ENCODE measurements around the gene GKN2. TPM values are rescaled to one million over a fixed set of nuclear protein-coding genes. Genes with fewer than 3 reads are reported as not detected.

Gene GKN2
- polyA plus RNA-seq, 1 donor from 2014 or later: not detected

DNA sequence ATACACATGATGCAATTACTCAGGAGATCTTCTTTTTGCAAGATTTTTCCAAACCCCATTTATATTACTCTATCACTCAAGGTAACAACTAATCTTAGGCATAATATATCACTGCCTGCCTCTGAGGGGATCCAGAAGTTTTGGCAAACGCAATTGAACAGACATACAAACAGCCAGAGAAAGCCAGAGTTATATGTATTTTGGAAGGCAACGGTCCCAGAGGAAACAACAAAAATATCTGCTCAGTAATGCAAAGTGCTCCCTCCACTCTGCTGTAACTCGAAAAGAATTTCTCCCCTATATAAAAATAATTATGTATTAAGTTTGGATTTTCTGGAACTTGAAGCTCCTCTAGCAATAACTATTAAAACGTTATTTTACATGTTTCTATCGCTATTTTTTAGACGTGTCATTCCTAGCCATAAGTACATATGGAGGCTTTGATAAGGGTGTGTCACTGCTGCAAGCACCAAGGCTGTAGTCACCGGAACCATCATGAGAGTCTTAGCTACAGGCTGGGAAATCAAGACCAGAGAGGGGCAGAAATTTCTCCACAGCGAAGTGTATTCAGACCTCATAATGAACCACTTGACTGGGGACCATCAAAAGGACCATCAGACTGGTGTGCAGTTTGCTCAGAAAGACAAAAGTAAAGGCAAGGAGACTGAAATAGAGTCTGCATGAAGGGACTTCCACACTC lies 18.0 kb upstream of the GKN2 start:
- H3K79me2 ChIP-seq (replicated peaks; ENCODE audit: insufficient read depth, low read length): no peaks in the 10 kb centered on the region
- no peaks in the 10 kb centered on the region for H3K9me2 ChIP-seq (ENCODE audit: insufficient read depth, low read length)
- no peak overlapping the region for H3K4me2 ChIP-seq (ENCODE audit: low read length)
- no peaks in the 10 kb centered on the region for H4K20me1 ChIP-seq (ENCODE audit: insufficient read depth)
- no peak overlapping the region for H2AFZ ChIP-seq (ENCODE audit: low read depth, low read length)
- no peak overlapping the region for H3K27ac ChIP-seq (ENCODE audit: low read length)
- H3K36me3 ChIP-seq (ENCODE audit: insufficient read depth, low read length): no peaks in the 10 kb centered on the region
- no peak overlapping the region for H3K4me3 ChIP-seq (ENCODE audit: low read length)
- no peaks in the 10 kb centered on the region for H3F3A ChIP-seq (ENCODE audit: insufficient read depth, low read length, poor library complexity, severe bottlenecking)
- no peak for TF ChIP-seq SMC3 (conservative IDR thresholded peaks at IDR 0.05; ENCODE audit: poor library complexity)
- TF ChIP-seq TAF1 (IDR thresholded peaks at IDR 0.05; ENCODE audit: low read depth): no peak
- TF ChIP-seq POLR2AphosphoS5 (IDR thresholded peaks at IDR 0.05): no peak
- TF ChIP-seq EP300 (conservative IDR thresholded peaks at IDR 0.05; ENCODE audit: poor library complexity, severe bottlenecking): no peak
- no peak for TF ChIP-seq REST (IDR thresholded peaks at IDR 0.05; ENCODE audit: borderline replicate concordance)
- TF ChIP-seq RAD21 (conservative IDR thresholded peaks at IDR 0.05): no peak
- no peak for TF ChIP-seq MXI1 (conservative IDR thresholded peaks at IDR 0.05; ENCODE audit: poor library complexity, severe bottlenecking)
- H3K9ac ChIP-seq (ENCODE audit: low read length): no peak overlapping the region
- H3K9me3 ChIP-seq (ENCODE audit: low read length): no peaks in the 10 kb centered on the region
- no peaks in the 10 kb centered on the region for H3K27me3 ChIP-seq (ENCODE audit: insufficient read depth, low read depth, low read length)

GRCh38 chr2:68969736-68970490 lies 17.2 kb upstream of the GKN2 start:
- Histone ChIP-seq H3K9me2 (ENCODE audit: insufficient read depth, low read length) (no peaks in the 10 kb centered on the region), H3K36me3 (ENCODE audit: insufficient read depth, low read length) (no peaks in the 10 kb centered on the region), H3K9ac (ENCODE audit: low read length) (no peak overlapping the region), H3F3A (ENCODE audit: insufficient read depth, low read length, poor library complexity, severe bottlenecking) (no peaks in the 10 kb centered on the region), H3K9me3 (ENCODE audit: low read length) (no peaks in the 10 kb centered on the region), H3K27me3 (ENCODE audit: insufficient read depth, low read depth, low read length) (no peaks in the 10 kb centered on the region), H3K4me3 (ENCODE audit: low read length) (no peak overlapping the region), H2AFZ (ENCODE audit: low read depth, low read length) (no peak overlapping the region), H4K20me1 (ENCODE audit: insufficient read depth) (no peaks in the 10 kb centered on the region), H3K27ac (ENCODE audit: low read length) (no peak overlapping the region), H3K4me2 (ENCODE audit: low read length) (no peak overlapping the region), H3K79me2 (replicated peaks; ENCODE audit: insufficient read depth, low read length) (no peaks in the 10 kb centered on the region)
- no peak for TF ChIP-seq REST (IDR thresholded peaks at IDR 0.05; ENCODE audit: borderline replicate concordance)
- no peak for TF ChIP-seq MXI1 (conservative IDR thresholded peaks at IDR 0.05; ENCODE audit: poor library complexity, severe bottlenecking)
- no peak for TF ChIP-seq RAD21 (conservative IDR thresholded peaks at IDR 0.05)
- no peak for TF ChIP-seq EZH2 (IDR thresholded peaks at IDR 0.05; ENCODE audit: borderline replicate concordance, insufficient read depth, low read length, poor library complexity, severe bottlenecking)
- no peak for TF ChIP-seq POLR2AphosphoS5 (IDR thresholded peaks at IDR 0.05)
- TF ChIP-seq SMC3 (conservative IDR thresholded peaks at IDR 0.05; ENCODE audit: poor library complexity): no peak
- no peak for TF ChIP-seq EP300 (conservative IDR thresholded peaks at IDR 0.05; ENCODE audit: poor library complexity, severe bottlenecking)
- TF ChIP-seq, protein P1, sequence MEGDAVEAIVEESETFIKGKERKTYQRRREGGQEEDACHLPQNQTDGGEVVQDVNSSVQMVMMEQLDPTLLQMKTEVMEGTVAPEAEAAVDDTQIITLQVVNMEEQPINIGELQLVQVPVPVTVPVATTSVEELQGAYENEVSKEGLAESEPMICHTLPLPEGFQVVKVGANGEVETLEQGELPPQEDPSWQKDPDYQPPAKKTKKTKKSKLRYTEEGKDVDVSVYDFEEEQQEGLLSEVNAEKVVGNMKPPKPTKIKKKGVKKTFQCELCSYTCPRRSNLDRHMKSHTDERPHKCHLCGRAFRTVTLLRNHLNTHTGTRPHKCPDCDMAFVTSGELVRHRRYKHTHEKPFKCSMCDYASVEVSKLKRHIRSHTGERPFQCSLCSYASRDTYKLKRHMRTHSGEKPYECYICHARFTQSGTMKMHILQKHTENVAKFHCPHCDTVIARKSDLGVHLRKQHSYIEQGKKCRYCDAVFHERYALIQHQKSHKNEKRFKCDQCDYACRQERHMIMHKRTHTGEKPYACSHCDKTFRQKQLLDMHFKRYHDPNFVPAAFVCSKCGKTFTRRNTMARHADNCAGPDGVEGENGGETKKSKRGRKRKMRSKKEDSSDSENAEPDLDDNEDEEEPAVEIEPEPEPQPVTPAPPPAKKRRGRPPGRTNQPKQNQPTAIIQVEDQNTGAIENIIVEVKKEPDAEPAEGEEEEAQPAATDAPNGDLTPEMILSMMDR (IDR thresholded peaks at IDR 0.05; ENCODE audit: poor library complexity, severe bottlenecking): no peak
- TF ChIP-seq TAF1 (IDR thresholded peaks at IDR 0.05; ENCODE audit: low read depth): no peak

All from neural cell (in vitro differentiated cells).